Lower leg skin (tissue), 3 donors: ENCODE results near the gene RNF113B.

ENCODE experiments used
- POLR2A ChIP-seq, 2 donors: fragments of 450-650 bp; IDR thresholded peaks; one replicate each; pipeline ENCODE4 v1.6.1; 2016 to 2017; ENCODE audit warnings: antibody characterized with exemption in 2 of 2, mild to moderate bottlenecking in 1 of 2, moderate library complexity in 1 of 2
- TF ChIP-seq, protein P1 (sequence below), 3 donors: fragments of 450-650 bp; IDR thresholded peaks; one replicate each; pipeline ENCODE4 v1.5.1; 2016; ENCODE audit warnings: antibody characterized with exemption in 3 of 3, mild to moderate bottlenecking in 3 of 3, moderate library complexity in 2 of 3

DNA sequence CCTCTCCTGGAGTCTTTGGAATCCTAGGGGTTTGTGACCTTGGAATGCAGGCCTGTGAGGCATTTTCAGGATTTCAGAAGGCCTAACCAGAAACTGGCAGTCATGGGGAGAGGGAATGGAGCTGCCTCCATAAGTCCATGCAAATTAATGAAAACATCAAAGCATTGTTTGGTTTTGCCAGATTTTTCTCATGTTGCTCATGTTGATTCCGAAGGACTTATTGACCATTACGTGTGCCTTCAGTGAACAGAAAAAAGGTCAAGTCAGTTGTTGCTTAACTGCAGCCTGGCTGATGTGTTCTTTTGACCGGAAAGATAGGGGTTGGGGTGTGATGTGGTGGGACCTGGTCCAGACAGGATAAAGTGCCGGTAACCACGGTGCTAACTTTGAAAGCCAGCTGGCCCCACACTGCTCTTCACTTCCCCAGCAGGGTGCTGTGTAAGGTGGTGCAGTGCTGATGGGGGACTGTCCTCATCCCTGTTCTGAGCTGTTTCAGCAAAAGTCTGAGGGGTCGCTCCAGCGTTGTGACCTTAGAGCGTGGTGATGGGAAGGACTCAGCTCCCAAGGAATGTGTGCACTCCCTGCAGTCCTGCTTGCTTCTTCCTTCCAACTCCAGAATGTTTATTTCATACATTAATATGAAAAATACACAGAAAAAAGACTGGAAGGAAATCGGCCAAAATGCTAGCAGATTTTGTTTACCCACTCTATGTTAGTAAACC lies 3.5 kb downstream of the RNF113B start:
- TF ChIP-seq POLR2A (IDR thresholded peaks at IDR 0.05) = no peak
- TF ChIP-seq, protein P1, sequence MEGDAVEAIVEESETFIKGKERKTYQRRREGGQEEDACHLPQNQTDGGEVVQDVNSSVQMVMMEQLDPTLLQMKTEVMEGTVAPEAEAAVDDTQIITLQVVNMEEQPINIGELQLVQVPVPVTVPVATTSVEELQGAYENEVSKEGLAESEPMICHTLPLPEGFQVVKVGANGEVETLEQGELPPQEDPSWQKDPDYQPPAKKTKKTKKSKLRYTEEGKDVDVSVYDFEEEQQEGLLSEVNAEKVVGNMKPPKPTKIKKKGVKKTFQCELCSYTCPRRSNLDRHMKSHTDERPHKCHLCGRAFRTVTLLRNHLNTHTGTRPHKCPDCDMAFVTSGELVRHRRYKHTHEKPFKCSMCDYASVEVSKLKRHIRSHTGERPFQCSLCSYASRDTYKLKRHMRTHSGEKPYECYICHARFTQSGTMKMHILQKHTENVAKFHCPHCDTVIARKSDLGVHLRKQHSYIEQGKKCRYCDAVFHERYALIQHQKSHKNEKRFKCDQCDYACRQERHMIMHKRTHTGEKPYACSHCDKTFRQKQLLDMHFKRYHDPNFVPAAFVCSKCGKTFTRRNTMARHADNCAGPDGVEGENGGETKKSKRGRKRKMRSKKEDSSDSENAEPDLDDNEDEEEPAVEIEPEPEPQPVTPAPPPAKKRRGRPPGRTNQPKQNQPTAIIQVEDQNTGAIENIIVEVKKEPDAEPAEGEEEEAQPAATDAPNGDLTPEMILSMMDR (IDR thresholded peaks at IDR 0.05) = no peak
